CD4-positive, alpha-beta T cell (primary cell): ENCODE results near the gene AGAP1. TPM values are rescaled to one million over a fixed set of nuclear protein-coding genes. Genes with fewer than 3 reads are reported as not detected.

Experiments
- ATAC-seq: fragments of 200-7000 bp; cut with Tn5 transposase; one replicate; pipeline ENCODE4 v1.10.0; 2022; ENCODE audit warnings: mild to moderate bottlenecking; ENCODE audit not compliant: poor library complexity
- CTCF ChIA-PET: fragments of 350-600 bp; sonication (Branson Sonifier 250); formaldehyde crosslinking; loops from one replicate; lab custom pipeline; 2021; ENCODE audit warnings: antibody characterized with exemption, inconsistent platforms; lab: Charles Lee
- POLR2A ChIA-PET: fragments of 350-600 bp; sonication (Branson Sonifier 250); formaldehyde crosslinking; loops from one replicate; lab custom pipeline; 2021; ENCODE audit warnings: antibody characterized with exemption, inconsistent platforms; lab: Charles Lee
- DNase-seq, 14 experiments: peaks; one replicate each; pipeline ENCODE4 v3.0.0-alpha.2; 2013 to 2020; ENCODE audit warnings: mixed read lengths in 2 of 14
- H3K27ac ChIP-seq, 2 donors: one replicate each; pipeline versions ENCODE4 v1.5.1 to v1.7.0; 2013; ENCODE audit warnings: low read length in 2 of 2, low read depth in 1 of 2, mild to moderate bottlenecking in 1 of 2
- H3K27me3 ChIP-seq, 2 experiments: 1 replicate in 1 of 2; 2 replicates in 1 of 2; pipeline versions ENCODE4 v1.6.1 to v1.7.0; 2013; ENCODE audit warnings: low read length in 2 of 2, control low read depth in 1 of 2, mild to moderate bottlenecking in 1 of 2, moderate library complexity in 1 of 2; ENCODE audit not compliant: insufficient read depth in 2 of 2, control insufficient read depth in 1 of 2
- H3K36me3 ChIP-seq: one replicate; pipeline ENCODE4 v1.6.1; 2013; ENCODE audit warnings: low read length, control low read depth; ENCODE audit not compliant: insufficient read depth
- H3K4me1 ChIP-seq: one replicate; pipeline ENCODE4 v1.6.1; 2013; ENCODE audit warnings: low read length, control low read depth; ENCODE audit not compliant: insufficient read depth
- H3K4me3 ChIP-seq: one replicate; pipeline ENCODE4 v1.5.1; 2013; ENCODE audit warnings: mild to moderate bottlenecking, low read length, moderate library complexity
- H3K9me3 ChIP-seq, 2 experiments: 1 replicate in 1 of 2; 2 replicates in 1 of 2; pipeline versions ENCODE4 v1.6.1 to v1.7.0; 2013; ENCODE audit warnings: low read length in 2 of 2, mild to moderate bottlenecking in 2 of 2, control low read depth in 1 of 2, moderate library complexity in 1 of 2; ENCODE audit not compliant: control insufficient read depth in 1 of 2, insufficient read depth in 1 of 2
- H3K27ac Mint-ChIP-seq: one replicate; pipeline ENCODE4 v1.8.0; 2020; ENCODE audit warnings: mixed read lengths
- H3K27me3 Mint-ChIP-seq: one replicate; pipeline ENCODE4 v1.8.0; 2021; ENCODE audit warnings: mixed read lengths
- H3K36me3 Mint-ChIP-seq: one replicate; pipeline ENCODE4 v1.8.0; 2021; ENCODE audit warnings: low read depth, mixed read lengths
- H3K4me1 Mint-ChIP-seq: one replicate; pipeline ENCODE4 v1.8.0; 2021; ENCODE audit warnings: low read depth, mixed read lengths
- H3K4me3 Mint-ChIP-seq: one replicate; pipeline ENCODE4 v1.8.0; 2020; ENCODE audit warnings: mild to moderate bottlenecking, mixed read lengths
- H3K9me3 Mint-ChIP-seq: one replicate; pipeline ENCODE4 v1.8.0; 2020; ENCODE audit warnings: mixed read lengths
- CTCF ChIP-seq: fragments of 200-600 bp; IDR thresholded peaks from one replicate; pipeline ENCODE4 v1.8.0; 2022; ENCODE audit warnings: antibody characterized with exemption, mild to moderate bottlenecking
- intact Hi-C, 2 experiments: fragments of 100-400 bp; cut with DNase I in 1 of 2; cut with micrococcal nuclease in 1 of 2; formaldehyde crosslinking; loops; one replicate each; pipeline versions ENCODE4 v1.15.1 to v1.9.0; 2023 to 2025; cut with DNase I, micrococcal nuclease
- total RNA-seq, 174 experiments: library from RNA in 2 of 174; stranded (reverse) in 2 of 174; gene quantifications; one replicate each; pipeline ENCODE4 v1.2.3 and lab custom pipeline; 2021 to 2026

The AGAP1 gene
- total RNA-seq, 2 experiments from 2014 or later, result 2.6 to 3.1 TPM

GRCh38 chr2:235453605-235454151 is 40.2 kb upstream of the AGAP1 start:
- no peaks in the 10 kb centered on the region for H3K4me1 Mint-ChIP-seq
- Histone ChIP-seq H3K9me3 (no peaks in the 10 kb centered on the region), H3K4me3 (no peak overlapping the region), H3K27me3 (no peaks in the 10 kb centered on the region), H3K36me3 (no peaks in the 10 kb centered on the region), H3K27ac (no peak overlapping the region), H3K4me1 (no peaks in the 10 kb centered on the region)
- no peak overlapping the region for H3K27ac Mint-ChIP-seq
- H3K27me3 Mint-ChIP-seq, result peaks cover 23% of the 10 kb centered on the region
- ChIA-PET POLR2A (no interaction called here), CTCF (no interaction called here)
- no peak for TF ChIP-seq CTCF
- H3K4me3 Mint-ChIP-seq, result no peak overlapping the region
- DNase-seq (no peak), ATAC-seq (no peak)
- intact Hi-C loops, result no loop called here
- no peaks in the 10 kb centered on the region for H3K9me3 Mint-ChIP-seq
- H3K36me3 Mint-ChIP-seq, result no peaks in the 10 kb centered on the region

DNA sequence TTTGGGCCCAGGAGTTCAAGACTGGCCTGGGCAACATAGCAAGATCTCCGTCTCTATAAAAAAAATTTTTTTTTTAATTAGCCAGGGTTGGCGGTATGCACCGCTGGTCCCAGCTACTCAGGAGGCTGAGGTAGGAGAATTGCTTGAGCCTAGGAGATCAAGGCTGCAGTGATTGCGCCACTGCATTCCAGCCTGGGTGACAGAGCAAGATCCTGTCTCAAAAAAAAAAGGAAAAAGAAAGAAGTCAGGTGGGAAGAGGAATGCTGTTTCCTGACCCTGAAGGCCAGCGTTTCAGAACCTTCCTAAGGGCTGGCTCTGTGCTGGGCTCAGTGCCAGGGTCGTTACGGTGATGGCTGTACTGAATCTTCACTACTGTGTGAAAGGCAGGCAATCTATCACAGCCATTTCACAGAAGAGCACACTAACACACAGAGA is 35.0 kb upstream of the AGAP1 start:
- Mint-ChIP-seq H3K27me3 (peaks cover 37% of the 10 kb centered on the region), H3K4me1 (no peaks in the 10 kb centered on the region), H3K9me3 (no peaks in the 10 kb centered on the region), H3K4me3 (no peak overlapping the region), H3K27ac (no peak overlapping the region), H3K36me3 (no peaks in the 10 kb centered on the region)
- no peaks in the 10 kb centered on the region for H3K4me1 ChIP-seq
- H3K36me3 ChIP-seq, result no peaks in the 10 kb centered on the region
- no peak overlapping the region for H3K4me3 ChIP-seq
- ATAC-seq (no peak), DNase-seq (no peak)
- TF ChIP-seq CTCF, result no peak
- CTCF ChIA-PET, result interaction anchor here (1.2 kb wide), 1 partner anchor 21 kb away, joined by 3 read pairs; no protein-coding TSS in a partner anchor
- no peak overlapping the region for H3K27ac ChIP-seq
- POLR2A ChIA-PET, result no interaction called here
- intact Hi-C loops, result no loop called here
- peaks cover 0 to 4% of the 10 kb centered on the region in 2 experiments for H3K9me3 ChIP-seq
- peaks cover 0 to 7% of the 10 kb centered on the region in 2 experiments for H3K27me3 ChIP-seq

GRCh38 chr2:235460548-235461047 is 33.2 kb upstream of the AGAP1 start:
- Mint-ChIP-seq H3K36me3 (no peaks in the 10 kb centered on the region), H3K27ac (no peak overlapping the region), H3K27me3 (peaks cover 42% of the 10 kb centered on the region), H3K4me3 (no peak overlapping the region), H3K4me1 (no peaks in the 10 kb centered on the region), H3K9me3 (no peaks in the 10 kb centered on the region)
- peaks cover 0 to 11% of the 10 kb centered on the region in 2 experiments for H3K27me3 ChIP-seq
- peaks cover 0 to 4% of the 10 kb centered on the region in 2 experiments for H3K9me3 ChIP-seq
- no peaks in the 10 kb centered on the region for H3K36me3 ChIP-seq
- intact Hi-C loops, result no loop called here
- H3K4me1 ChIP-seq, result no peaks in the 10 kb centered on the region
- ATAC-seq (no peak), DNase-seq (no peak)
- POLR2A ChIA-PET, result no interaction called here
- no peak for TF ChIP-seq CTCF
- H3K27ac ChIP-seq, result no peak overlapping the region
- CTCF ChIA-PET, result no interaction called here
- no peak overlapping the region for H3K4me3 ChIP-seq
